RWPE2 (cell line): Measurements from ENCODE around the gene MEPCE.
A peak's percentile ranks its signal among the peaks of the same experiment; 100 is the strongest.

Experiments used
- ATAC-seq: fragments of 200-7000 bp; cut with Tn5 transposase; 3 replicates; pipeline ENCODE4 v1.9.1; 2021; ENCODE audit warnings: low read depth
- DNase-seq: peaks from one replicate; pipeline ENCODE4 v3.0.0-alpha.2; 2020; ENCODE audit warnings: low spot score
- H3K27ac ChIP-seq: fragments of 450-650 bp; 2 replicates; pipeline ENCODE4 v1.5.1; 2017; ENCODE audit warnings: mild to moderate bottlenecking; ENCODE audit not compliant: poor library complexity, severe bottlenecking
- H3K27me3 ChIP-seq: fragments of 250-450 bp; sonication (Bioruptor Pico); 2 replicates; pipeline ENCODE4 v1.5.1; 2021; ENCODE audit warnings: mild to moderate bottlenecking, moderate library complexity; ENCODE audit not compliant: insufficient read depth, poor library complexity, severe bottlenecking
- H3K36me3 ChIP-seq: fragments of 250-450 bp; sonication (Bioruptor Pico); 2 replicates; pipeline ENCODE4 v1.5.1; 2020; ENCODE audit warnings: low read depth, mild to moderate bottlenecking, moderate library complexity
- H3K4me1 ChIP-seq: fragments of 250-450 bp; sonication (Bioruptor Pico); 2 replicates; pipeline ENCODE4 v1.5.1; 2021; ENCODE audit warnings: mild to moderate bottlenecking, moderate library complexity; ENCODE audit not compliant: insufficient read depth, poor library complexity, severe bottlenecking
- H3K4me3 ChIP-seq: fragments of 250-450 bp; sonication (Bioruptor Pico); 2 replicates; pipeline ENCODE4 v1.5.1; 2021; ENCODE audit warnings: mild to moderate bottlenecking, moderate library complexity; ENCODE audit not compliant: severe bottlenecking
- H3K9me3 ChIP-seq: fragments of 250-450 bp; sonication (Bioruptor Pico); 2 replicates; pipeline ENCODE4 v1.5.1; 2021; ENCODE audit warnings: mild to moderate bottlenecking, moderate library complexity; ENCODE audit not compliant: severe bottlenecking
- TF ChIP-seq, protein P1 (sequence below): fragments of 450-650 bp; IDR thresholded peaks from one replicate; pipeline ENCODE4 v1.5.1; 2017; ENCODE audit warnings: mild to moderate bottlenecking, moderate library complexity; ENCODE audit not compliant: poor library complexity, severe bottlenecking

The MEPCE gene

DNA sequence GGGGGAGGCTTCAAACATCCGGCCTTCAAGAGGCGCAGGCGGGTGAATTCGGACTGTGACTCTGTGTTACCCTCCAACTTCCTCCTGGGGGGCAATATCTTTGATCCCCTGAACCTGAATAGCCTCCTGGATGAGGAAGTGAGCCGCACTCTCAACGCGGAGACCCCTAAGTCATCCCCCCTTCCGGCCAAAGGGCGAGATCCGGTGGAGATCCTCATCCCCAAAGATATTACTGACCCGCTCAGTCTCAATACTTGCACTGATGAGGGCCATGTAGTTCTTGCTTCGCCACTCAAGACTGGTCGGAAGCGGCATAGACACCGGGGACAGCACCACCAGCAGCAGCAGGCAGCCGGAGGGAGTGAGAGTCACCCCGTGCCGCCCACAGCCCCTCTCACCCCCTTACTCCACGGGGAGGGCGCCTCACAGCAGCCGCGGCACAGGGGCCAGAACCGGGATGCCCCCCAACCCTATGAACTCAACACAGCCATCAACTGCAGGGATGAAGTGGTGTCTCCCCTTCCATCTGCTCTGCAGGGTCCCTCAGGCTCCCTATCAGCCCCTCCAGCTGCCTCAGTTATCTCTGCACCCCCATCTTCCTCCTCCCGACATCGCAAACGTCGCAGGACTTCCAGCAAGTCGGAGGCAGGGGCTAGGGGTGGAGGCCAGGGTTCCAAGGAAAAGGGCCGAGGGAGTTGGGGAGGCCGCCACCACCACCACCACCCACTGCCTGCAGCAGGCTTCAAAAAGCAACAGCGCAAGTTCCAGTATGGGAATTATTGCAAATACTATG is 1.1 kb downstream of the MEPCE start:
- H3K27me3 ChIP-seq = no peaks in the 10 kb centered on the region
- ATAC-seq = no peak
- no peaks in the 10 kb centered on the region for H3K9me3 ChIP-seq
- H3K4me3 ChIP-seq = peak overlapping the region; percentile 67
- peaks cover 34% of the 10 kb centered on the region for H3K36me3 ChIP-seq
- peaks cover 3% of the 10 kb centered on the region for H3K4me1 ChIP-seq
- peak overlapping the region; percentile 79 for H3K27ac ChIP-seq
- TF ChIP-seq, protein P1, sequence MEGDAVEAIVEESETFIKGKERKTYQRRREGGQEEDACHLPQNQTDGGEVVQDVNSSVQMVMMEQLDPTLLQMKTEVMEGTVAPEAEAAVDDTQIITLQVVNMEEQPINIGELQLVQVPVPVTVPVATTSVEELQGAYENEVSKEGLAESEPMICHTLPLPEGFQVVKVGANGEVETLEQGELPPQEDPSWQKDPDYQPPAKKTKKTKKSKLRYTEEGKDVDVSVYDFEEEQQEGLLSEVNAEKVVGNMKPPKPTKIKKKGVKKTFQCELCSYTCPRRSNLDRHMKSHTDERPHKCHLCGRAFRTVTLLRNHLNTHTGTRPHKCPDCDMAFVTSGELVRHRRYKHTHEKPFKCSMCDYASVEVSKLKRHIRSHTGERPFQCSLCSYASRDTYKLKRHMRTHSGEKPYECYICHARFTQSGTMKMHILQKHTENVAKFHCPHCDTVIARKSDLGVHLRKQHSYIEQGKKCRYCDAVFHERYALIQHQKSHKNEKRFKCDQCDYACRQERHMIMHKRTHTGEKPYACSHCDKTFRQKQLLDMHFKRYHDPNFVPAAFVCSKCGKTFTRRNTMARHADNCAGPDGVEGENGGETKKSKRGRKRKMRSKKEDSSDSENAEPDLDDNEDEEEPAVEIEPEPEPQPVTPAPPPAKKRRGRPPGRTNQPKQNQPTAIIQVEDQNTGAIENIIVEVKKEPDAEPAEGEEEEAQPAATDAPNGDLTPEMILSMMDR = no peak
- no peak for DNase-seq

GRCh38 chr7:100431286-100431735 is 1.7 kb downstream of the MEPCE start:
- H3K27ac ChIP-seq = peak overlapping the region; percentile 79
- DNase-seq (no peak), ATAC-seq (no peak)
- H3K4me3 ChIP-seq = no peak overlapping the region
- H3K4me1 ChIP-seq = peaks cover 3% of the 10 kb centered on the region
- no peaks in the 10 kb centered on the region for H3K27me3 ChIP-seq
- H3K9me3 ChIP-seq = no peaks in the 10 kb centered on the region
- TF ChIP-seq, protein P1 = no peak
- H3K36me3 ChIP-seq = peaks cover 34% of the 10 kb centered on the region

GRCh38 chr7:100432053-100432452 is 2.4 kb downstream of the MEPCE start:
- no peak for ATAC-seq
- Histone ChIP-seq H3K27me3 (no peaks in the 10 kb centered on the region), H3K36me3 (peaks cover 34% of the 10 kb centered on the region), H3K4me3 (no peak overlapping the region), H3K27ac (peak overlapping the region; percentile 19), H3K4me1 (peaks cover 3% of the 10 kb centered on the region), H3K9me3 (no peaks in the 10 kb centered on the region)
- no peak for DNase-seq
- TF ChIP-seq, protein P1 = no peak

DNA sequence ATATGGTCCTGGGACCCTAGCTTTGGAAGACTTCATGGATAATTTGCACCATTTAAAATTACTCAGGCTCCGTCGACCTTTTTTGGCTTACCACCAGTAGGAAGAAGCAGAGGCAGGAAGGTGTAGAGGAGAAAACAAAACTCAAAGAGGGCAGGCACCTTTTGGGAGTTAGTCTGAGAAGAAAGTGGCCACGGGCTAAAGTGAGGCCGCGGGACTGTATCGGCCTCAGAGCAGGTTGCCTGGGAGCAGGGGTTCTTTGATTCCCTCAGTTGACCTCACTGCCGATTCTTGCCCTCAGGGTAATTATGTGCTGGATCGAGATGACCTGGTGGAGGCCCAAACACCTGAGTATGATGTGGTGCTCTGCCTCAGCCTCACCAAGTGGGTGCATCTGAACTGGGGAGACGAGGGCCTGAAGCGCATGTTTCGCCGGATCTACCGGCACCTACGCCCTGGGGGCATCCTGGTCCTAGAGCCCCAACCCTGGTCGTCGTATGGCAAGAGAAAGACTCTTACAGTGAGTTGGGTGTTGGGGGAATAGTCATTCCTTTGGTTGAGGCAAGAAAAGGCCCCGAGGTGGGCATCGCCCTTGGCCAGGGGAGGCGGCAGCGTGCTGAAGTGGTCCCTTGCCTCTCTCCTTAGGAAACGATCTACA is 3.1 kb downstream of the MEPCE start:
- no peaks in the 10 kb centered on the region for H3K27me3 ChIP-seq
- ATAC-seq (no peak), DNase-seq (no peak)
- TF ChIP-seq, protein P1 = no peak
- H3K27ac ChIP-seq = peak overlapping the region; percentile 19
- no peaks in the 10 kb centered on the region for H3K9me3 ChIP-seq
- peaks cover 34% of the 10 kb centered on the region for H3K36me3 ChIP-seq
- no peak overlapping the region for H3K4me3 ChIP-seq
- H3K4me1 ChIP-seq = peaks cover 3% of the 10 kb centered on the region

DNA sequence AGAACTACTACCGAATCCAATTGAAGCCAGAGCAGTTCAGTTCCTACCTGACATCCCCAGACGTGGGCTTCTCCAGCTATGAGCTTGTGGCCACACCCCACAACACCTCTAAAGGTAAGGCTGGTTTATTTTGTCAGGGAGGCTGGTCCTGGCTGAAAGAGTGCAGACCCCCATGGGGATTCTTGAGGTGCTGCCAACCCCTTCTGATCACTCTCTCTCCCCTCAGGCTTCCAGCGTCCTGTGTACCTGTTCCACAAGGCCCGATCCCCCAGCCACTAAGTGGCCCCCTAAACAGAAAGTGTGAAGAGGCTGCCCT is 3.6 kb downstream of the MEPCE start:
- Histone ChIP-seq H3K4me3 (no peak overlapping the region), H3K36me3 (peaks cover 34% of the 10 kb centered on the region)
- TF ChIP-seq, protein P1 = no peak

More for the DNA sequence above, 3.6 kb downstream of the MEPCE start:
- Histone ChIP-seq H3K9me3 (no peaks in the 10 kb centered on the region), H3K27me3 (no peaks in the 10 kb centered on the region), H3K4me1 (peaks cover 3% of the 10 kb centered on the region), H3K27ac (no peak overlapping the region)
- no peak for ATAC-seq
- DNase-seq = no peak
